HG03469 (cell line): ENCODE results near the gene PTRHD1.
A peak's percentile ranks its signal among the peaks of the same experiment; 100 is the strongest.
"Not testable (repeated sequence)": the region's sequence is repeated elsewhere in the genome, so short reads cannot be mapped to it uniquely, and the experiment has no call there.

ENCODE experiments used
- ATAC-seq: cut with Tn5 transposase; IDR thresholded peaks from one replicate; pipeline ENCODE4 v1.9.1; 2021; ENCODE audit warnings: mild to moderate bottlenecking, moderate library complexity, moderate number of reproducible peaks; ENCODE audit not compliant: unreplicated experiment

PTRHD1 gene

DNA sequence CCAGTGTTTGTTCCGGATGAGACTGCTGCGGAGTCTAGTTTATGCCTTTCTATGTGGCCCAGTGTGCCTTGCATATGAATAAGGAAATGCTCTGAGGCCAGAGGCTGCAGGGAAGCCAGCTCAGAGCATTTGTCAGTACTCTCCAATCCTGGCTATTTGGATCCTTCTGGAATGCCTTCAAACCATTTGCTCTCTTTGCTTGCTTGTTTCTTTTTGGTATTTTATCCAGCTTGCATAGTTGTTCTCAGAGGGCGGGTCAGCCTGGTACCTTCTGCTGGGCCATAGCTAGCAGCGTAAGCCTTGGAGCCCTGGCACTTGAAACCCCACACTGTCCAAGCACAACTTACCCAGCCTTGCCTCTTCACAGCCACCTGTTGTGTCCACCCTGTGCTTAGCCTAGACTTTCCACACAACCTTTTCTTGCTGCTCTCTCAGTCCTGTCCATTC lies 20.5 kb upstream of the PTRHD1 start:
- no peak for ATAC-seq

- ATAC-seq = no peak
Measured at GRCh38 chr2:24809316-24810007, 16.3 kb upstream of the PTRHD1 start.

- no peak for ATAC-seq
Measured at GRCh38 chr2:24806661-24807036, 13.5 kb upstream of the PTRHD1 start.

GRCh38 chr2:24805811-24806660 lies 12.8 kb upstream of the PTRHD1 start:
- ATAC-seq = not testable (repeated sequence)

DNA sequence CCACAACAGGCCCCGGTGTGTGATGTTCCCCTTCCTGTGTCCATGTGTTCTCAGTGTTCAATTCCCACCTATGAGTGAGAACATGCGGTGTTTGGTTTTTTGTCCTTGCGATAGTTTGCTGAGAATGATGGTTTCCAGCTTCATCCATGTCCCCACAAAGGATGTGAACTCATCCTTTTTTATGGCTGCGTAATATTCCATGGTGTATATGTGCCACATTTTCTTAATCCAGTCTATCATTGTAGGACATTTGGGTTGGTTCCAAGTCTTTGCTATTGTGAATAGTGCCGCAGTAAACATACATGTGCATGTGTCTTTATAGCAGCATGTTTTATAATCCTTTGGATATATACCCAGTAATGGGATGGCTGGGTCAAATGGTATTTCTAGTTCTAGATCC lies 7.3 kb upstream of the PTRHD1 start:
- ATAC-seq = not testable (repeated sequence)

DNA sequence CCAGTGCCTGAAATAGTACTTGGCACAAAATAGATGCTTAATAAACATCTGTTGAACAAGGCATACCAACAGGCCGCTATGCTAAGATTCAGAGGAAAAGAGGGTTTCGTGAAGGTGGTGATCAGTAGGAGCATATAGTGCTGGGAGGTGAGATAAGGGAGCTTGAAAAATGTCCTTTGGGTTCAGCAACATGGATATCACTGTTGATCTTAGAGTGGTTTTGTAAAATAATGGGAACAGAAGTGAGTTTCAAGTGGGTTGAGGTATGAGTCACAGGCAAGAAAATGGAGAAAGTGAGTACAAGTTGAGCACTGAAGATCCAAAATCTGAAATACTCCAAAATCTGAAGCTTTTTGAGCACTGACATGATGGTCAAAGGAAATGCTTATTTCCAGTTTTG lies 4.5 kb upstream of the PTRHD1 start:
- ATAC-seq = no peak

DNA sequence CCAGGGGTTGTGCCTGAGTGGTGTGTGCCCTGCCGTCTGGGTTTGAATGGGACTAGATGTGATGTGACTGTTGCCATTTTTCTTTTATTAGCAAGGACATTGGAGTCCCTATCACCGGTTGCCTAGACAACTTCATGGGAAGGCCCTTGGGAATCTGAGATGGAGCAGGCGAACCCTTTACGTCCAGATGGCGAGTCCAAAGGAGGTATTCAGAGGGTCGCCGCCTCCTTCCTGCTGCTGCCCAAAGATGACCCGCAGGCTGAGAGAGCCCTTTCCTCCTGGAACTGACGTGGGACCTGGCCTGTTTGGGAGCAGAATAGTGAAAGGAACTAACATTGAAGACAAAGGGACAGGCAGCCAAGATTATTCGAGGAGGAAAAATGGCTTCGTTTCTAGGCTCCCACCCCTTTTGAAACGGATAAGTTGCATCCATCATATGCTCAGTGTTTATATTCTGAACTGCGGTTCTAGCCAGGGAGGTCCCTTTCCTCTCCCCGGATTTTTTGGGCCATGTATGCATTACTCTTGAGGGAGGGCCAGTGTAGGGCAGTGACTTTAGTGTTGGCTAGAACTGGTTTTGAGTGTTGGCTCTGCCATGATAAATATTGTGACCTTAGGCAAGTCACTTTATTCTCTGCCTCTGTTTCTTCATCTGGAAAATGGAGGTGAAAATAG lies 707 bp upstream of the PTRHD1 start:
- ATAC-seq = no peak

DNA sequence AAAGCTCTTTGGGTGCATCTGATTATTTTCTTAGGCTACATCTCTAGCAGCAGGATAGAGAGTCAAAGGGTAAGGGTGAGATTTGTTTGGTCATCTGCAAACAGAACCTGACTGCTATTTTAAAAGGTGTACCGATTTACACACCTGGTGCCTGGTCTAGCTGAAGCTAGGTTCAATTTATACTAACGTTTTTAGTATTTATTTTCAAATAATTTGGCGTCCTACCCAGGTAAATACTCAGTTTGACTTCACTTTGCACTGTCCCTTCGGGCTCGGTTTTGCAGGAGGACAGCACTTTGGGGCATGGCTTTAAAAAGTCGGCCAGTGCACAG lies 683 bp downstream of the PTRHD1 start:
- no peak for ATAC-seq

GRCh38 chr2:24791452-24791851 lies 1.7 kb downstream of the PTRHD1 start:
- no peak for ATAC-seq

GRCh38 chr2:24788816-24789215 lies 4.4 kb downstream of the PTRHD1 start:
- ATAC-seq = no peak

GRCh38 chr2:24787532-24787931 lies 5.7 kb downstream of the PTRHD1 start:
- ATAC-seq = no peak

GRCh38 chr2:24785671-24786321 lies 7.4 kb downstream of the PTRHD1 start:
- peak; percentile 80 for ATAC-seq

DNA sequence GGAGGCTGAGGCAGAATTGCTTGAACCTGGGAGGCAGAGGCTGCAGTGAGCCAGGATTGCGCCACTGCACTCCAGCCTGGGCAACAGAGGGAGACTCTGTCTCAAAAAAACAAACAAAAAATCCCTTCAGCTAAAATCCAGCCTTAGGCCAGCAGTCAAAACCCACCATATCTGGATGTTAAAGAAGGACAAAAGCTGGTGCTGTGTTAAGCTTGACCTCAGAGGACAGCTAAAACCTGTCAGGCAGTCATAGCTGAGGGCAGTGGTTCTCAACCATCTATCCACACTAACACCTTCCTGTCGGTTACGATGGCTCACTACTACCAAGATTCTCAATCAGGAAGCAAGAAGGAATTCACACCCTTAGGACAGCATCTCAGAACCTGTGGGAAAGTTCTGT lies 9.6 kb downstream of the PTRHD1 start:
- ATAC-seq = no peak

GRCh38 chr2:24779116-24779515 lies 14.1 kb downstream of the PTRHD1 start:
- no peak for ATAC-seq

DNA sequence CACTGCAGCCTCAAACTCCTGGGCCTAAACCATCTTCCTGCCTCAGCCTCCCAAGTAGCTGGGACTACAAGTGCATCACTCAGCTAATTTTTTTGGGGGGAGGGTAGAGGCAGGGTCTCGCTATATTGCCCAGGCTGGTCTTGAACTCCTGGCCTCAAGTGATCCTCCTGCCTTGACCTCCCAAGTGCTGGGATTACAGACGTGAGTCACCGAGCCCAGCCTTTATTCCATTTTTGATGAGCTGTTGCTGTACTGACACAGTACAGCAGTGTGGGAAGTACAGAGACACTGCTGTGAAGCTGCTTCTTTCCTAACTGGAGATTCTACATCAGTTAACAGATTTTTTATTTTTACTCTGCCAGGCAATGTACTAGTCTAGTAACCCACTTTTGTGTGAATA lies 18.8 kb downstream of the PTRHD1 start:
- no peak for ATAC-seq

DNA sequence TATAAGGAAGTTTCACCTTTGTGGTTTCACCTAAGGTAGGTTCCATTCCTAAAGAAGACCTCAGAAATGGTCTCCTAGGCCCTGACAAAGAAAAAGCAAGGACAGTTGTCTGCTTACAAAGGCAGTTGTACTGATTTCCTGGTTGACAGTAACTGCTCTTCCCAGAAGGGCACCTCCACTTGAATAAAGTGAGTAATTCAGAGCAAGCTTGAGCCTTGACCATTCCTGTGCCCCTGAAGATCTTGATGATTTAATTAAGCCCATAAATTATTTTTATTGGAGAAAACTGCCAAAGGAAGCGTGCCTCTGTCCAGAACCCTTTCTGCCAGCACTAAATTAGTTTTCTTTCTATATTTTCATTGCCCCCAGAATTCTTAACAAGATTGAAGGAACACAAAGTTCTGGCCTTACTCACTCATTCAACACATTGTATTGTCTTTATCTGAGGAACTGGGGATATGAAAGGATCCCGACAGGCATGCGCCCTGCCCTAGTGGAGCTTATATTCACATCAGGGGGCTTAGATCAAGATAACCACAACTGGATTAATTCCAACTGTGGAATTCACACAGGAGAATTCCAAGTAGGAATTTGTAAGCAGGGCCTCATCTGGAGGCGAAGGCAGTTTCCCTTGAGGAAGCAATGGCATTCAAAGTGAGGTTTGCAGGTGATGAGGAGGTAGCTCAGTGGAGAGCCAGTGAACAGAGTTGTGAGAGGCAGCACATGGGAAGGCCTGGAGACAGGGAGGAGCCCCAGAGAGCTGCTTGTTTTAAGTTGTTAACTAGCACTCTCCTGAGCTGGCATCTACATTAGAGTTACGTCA lies 21.2 kb downstream of the PTRHD1 start:
- ATAC-seq = no peak

DNA sequence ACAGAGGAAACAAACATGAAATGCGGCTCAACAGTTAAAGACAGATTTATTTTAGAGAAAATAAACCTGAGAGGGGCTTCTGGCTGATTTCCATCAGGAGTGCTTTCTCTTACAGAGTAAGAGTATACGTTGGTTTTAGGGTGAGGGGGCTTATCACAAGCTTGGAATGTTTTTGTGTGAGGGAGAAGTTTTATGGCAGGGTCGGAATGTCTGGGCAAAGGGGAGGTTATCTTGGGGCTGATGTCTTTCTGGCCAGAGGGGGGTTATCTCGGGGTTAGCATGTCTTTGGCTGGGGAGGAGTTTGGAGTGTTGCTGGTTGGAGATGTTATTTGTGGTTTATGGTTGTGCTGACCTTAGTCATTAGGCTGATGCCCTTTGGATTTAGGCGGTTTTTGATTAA lies 22.1 kb downstream of the PTRHD1 start:
- no peak for ATAC-seq

GRCh38 chr2:24768601-24769000 lies 24.6 kb downstream of the PTRHD1 start:
- ATAC-seq = no peak

DNA sequence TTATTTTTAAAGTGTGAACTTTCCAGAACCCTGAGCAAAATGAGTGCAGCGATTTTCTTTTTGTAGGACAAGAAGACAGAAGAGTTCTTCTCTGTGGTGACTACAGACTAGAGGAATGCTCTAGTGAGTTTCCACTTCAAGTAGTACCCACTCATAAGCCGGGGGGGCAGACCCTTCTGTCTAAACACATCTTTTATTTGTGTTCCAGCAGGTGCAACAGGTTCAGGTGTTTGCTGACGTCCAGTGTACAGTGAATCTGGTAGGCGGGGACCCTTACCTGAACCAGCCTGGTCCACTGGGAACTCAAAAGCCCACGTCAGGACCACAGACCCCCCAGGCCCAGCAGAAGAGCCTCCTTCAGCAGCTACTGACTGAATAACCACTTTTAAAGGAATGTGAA lies 25.2 kb downstream of the PTRHD1 start:
- ATAC-seq = no peak

GRCh38 chr2:24766609-24767008 lies 26.6 kb downstream of the PTRHD1 start:
- ATAC-seq = no peak

GRCh38 chr2:24763843-24764242 lies 29.3 kb downstream of the PTRHD1 start:
- ATAC-seq = no peak
